T-helper 1 cell (primary cell): ENCODE data around the gene DHRS3.
A peak's percentile ranks its signal among the peaks of the same experiment; 100 is the strongest.
"Not testable (repeated sequence)": the region's sequence is repeated elsewhere in the genome, so short reads cannot be mapped to it uniquely, and the experiment has no call there.

Source experiments
- DNase-seq, 5 donors: peaks; one replicate each; pipeline ENCODE4 v3.0.0-alpha.2; 2012 to 2020
- total RNA-seq, 4 donors: gene quantifications; one replicate each; lab custom pipeline; 2026; lab: John Stamatoyannopoulos, UW

Gene DHRS3, protein sequence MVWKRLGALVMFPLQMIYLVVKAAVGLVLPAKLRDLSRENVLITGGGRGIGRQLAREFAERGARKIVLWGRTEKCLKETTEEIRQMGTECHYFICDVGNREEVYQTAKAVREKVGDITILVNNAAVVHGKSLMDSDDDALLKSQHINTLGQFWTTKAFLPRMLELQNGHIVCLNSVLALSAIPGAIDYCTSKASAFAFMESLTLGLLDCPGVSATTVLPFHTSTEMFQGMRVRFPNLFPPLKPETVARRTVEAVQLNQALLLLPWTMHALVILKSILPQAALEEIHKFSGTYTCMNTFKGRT
- 43.6 to 71.8 (median 45.0) reads per million in 4 donors for total RNA-seq

DNA sequence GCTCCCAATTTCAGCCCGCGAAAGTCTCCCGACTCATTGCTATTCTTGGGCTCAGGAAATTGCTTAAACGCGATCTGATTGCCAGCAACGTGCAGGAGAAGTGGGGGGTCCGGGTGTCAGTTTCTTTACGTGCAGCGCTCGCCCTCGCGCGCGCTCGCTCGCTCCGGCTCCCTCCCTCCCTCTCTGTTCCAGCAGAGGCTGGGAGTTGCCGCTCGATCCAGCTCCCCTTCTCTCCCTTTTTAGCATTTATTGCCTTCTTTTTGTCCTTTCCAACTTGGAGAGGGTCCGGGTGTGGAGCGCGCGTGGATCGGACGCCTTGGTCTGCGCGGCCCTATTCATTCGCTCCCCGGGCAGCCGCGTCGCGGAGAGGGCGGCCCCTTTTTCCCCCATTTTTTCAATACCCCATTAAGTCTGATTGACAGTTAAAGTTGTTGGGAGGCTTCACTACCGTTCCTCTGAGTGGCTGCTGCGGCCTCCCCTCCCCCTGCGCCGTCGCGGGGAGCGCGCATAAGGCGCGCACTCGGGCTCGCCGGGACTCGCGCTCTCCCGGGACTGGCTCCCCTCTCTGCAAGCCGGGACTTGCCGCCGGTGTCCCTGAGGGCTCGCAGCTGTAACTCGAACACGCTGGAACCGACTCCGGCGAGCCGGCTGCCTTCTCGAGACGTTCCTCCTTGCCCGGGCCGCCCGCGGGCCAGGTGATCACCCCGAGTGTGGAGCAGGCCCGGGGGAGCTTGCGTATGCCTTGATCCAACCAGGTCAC, at the start of gene DHRS3:
TSS of gene DHRS3 (minus strand) at position 310 of the 760 bp plus-strand sequence. CDS start 862 bp downstream, outside the sequence.
- DNase-seq = peak; percentile 39 to 68 (median 56)

DNA sequence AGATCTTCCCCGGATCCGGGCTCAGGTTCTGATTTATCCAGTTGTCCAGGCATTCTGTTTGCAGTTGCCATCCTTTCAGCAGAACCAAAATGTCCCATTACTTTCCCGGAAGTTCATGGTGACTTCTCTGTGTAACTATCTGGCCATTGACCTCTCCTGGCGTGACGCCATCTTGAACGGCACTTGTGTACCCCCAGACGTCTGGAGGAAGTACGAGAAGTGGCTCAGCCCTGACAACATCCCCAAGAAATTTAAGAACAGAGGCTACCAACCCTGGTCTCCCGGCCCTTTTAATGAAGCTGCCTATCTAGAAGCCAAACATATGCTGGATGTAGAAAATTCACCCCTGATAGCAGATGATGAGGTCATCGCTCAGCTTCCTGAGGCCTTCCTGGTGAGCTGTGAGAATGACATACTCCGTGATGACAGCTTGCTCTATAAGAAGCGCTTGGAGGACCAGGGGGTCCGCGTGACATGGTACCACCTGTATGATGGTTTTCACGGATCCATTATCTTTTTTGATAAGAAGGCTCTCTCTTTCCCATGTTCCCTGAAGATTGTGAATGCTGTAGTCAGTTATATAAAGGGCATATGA, 48.2 kb upstream of the DHRS3 start:
- no peak for DNase-seq

DNA sequence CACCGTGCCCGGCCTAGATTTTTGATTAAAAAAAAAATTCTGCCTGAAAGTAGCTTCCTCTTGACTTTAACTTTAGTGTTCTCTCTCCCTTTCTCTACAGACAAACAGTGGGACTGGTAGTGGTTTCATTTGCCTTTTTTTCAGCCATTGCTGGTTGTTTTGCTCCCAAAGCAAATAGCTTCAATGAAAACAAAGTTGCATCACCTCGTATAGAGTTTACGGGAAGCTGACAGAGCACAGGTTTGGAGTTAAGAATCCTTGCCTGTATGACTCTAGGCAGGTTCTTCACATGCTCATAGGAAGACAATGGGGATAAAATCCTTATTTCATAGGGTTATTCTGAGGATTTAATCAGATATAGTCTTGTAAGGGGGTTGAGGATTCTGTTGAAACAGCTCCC, 47.5 kb upstream of the DHRS3 start:
- DNase-seq = no peak

- DNase-seq = no peak
These were observed 44.5 kb upstream of the DHRS3 start for GRCh38 chr1:12662556-12662955.

DNA sequence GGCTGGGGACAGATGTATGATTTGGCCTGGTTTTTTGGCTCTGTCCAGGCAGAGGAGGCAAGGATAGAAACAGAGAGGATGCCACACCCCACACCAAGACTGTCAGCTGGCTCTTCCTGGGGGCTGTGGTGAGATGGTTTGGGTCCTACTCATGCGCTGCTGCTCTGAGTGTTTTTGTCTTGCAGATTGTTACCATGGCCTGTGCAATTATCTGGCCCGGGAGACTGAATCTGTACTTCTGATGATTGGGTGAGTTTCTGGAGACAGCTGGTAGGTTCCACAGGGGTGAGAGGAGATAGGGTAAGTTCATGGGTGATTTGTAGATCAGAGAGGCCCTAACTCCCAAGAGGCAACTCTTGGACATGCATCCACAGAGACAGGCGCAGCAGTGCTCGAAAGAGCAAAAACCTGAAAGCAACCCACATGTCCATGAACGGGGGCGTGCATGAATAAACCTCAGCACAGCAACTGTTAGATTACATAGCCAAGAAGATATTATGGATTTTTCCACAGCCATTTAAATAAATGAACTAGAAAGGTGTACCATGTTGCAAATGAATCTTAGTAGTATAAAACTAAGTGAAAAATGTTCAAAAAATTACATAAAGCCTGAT, 43.7 kb upstream of the DHRS3 start:
- no peak for DNase-seq

GRCh38 chr1:12658531-12659453, 40.8 kb upstream of the DHRS3 start:
- DNase-seq = peak; percentile 34 to 70 (median 56)

- not testable (repeated sequence) for DNase-seq
These were observed 40.0 kb upstream of the DHRS3 start for GRCh38 chr1:12657885-12658512.

- DNase-seq = no peak
These were observed 39.3 kb upstream of the DHRS3 start for GRCh38 chr1:12657060-12657884.

GRCh38 chr1:12656575-12656974, 38.6 kb upstream of the DHRS3 start:
- no peak for DNase-seq

DNA sequence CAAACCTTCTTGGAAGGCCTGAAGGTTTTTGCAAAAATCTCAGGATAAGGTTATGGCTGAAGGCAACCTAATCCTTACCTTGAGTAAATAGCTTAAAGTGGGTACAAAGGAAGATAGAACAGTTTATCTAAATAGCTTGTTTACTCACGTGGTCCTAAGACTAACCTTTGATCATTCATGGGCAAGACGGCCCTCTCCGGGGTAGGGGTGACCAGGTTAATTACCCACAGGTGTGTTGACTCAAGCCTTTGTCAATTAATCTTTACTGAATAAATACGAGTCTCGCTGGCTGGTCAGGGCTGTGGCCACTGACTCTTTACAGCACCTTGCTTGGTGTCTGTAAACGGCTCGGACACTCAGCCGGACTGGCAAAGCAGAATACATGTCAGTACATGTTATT, 36.6 kb upstream of the DHRS3 start:
- no peak for DNase-seq

- no peak for DNase-seq
These were observed 36.1 kb upstream of the DHRS3 start for GRCh38 chr1:12654004-12654567.

- no peak for DNase-seq
These were observed 32.0 kb upstream of the DHRS3 start for GRCh38 chr1:12649971-12650421.

DNA sequence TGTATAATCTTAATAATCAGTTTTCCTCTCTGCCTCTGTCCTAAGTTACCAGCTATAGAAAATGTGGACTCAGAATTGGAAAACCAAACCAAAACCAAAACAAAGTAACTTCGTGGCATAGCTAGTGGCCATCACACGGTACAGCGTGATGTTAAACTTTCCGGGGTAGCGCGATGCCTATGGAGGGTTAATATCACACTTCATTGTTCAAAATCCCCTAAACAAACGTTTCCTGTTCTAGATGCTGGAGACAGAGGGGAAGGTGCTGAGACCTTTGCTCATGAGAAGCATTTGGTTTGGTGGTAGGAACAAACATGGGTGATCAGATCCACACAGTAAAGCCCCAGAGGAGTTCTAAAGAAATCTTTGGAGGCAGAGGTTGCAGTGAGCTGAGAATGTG, 30.7 kb upstream of the DHRS3 start:
- no peak for DNase-seq

- not testable (repeated sequence) for DNase-seq
These were observed 27.4 kb upstream of the DHRS3 start for GRCh38 chr1:12645401-12645800.

DNA sequence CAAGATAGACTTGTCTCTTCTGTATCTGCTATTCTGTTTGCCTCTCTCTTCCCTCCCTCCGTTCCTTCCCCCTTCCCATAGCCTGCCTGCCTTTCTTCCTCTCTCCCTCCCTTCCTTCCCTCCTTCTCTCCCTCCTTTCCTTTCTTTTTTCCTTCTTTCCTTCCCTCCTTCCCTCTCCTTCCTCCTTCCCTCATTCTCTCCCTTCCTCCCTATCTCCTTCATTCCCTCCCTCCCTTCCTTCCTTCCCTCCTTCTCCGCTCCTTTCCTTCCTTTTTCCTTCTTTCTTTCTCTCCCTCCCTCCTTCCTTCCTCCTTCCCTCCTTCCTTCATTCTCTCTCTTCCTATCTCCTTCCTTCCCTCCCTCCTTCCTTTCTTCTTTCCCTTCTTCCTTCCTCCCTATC, 26.8 kb upstream of the DHRS3 start:
- DNase-seq = no peak

GRCh38 chr1:12644237-12644636, 26.2 kb upstream of the DHRS3 start:
- DNase-seq = no peak

DNA sequence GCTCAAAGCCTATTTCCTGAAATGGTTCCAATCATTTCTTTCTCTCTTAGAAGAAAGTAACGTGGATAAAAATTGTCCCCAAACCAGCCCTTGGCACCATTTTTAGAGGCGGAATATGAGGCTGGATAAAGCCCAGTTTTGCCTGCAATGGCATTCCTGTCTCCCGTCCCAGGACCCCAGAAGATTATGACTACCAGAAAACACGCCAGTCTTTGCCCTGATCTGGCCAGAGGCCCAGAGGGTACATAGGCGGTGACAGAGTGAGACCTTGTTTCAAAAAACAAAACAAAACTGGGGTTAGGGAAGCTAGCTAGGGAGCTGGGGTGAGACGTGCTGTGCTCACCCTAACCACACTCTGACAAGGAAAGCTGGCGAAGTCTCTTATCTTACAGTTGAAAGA, 25.8 kb upstream of the DHRS3 start, which contains the start of gene AADACL4:
TSS of gene AADACL4 (plus strand) at position 301 of the 400 bp plus-strand sequence. CDS start 462 bp downstream, outside the sequence.
- no peak for DNase-seq

DNA sequence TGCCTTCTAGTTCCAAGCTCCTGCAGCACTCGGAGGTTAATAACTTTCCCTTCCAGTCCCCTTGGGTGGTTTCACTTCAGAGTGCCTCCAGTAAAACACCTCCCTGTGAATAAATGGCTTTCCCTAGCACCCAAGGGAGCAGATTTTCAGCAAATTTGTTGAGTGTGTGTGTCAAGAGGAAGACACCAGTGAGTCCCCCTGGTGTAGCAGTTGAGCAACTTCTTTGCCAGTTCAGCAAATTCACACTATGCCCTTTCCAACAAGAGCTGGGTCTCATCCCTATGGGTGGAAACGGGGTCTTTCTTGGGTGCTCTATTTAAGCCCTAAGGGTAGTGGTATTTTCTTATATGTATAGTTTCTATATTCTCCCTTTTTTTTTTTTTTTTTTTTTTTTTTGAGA, 25.1 kb upstream of the DHRS3 start:
- DNase-seq = no peak

GRCh38 chr1:12640958-12641272, 22.9 kb upstream of the DHRS3 start:
- no peak for DNase-seq

GRCh38 chr1:12640237-12640957, 22.4 kb upstream of the DHRS3 start:
- no peak for DNase-seq
